Fibroblast of lung (primary cell): Measurements from ENCODE around the gene XRCC4. TPM values are rescaled to one million over a fixed set of nuclear protein-coding genes. Genes with fewer than 3 reads are reported as not detected.

Experiments
- DNase-seq, 2 donors: peaks; one replicate each; pipeline versions ENCODE4 v3.0.0 to v3.0.0-alpha.2; 2010; ENCODE audit warnings: low read depth in 2 of 2
- H2AFZ ChIP-seq: 2 replicates; pipeline ENCODE4 v1.5.1; 2012; ENCODE audit warnings: low read length, control low read depth, inconsistent platforms
- H3K27ac ChIP-seq: 2 replicates; pipeline ENCODE4 v1.5.1; 2011; ENCODE audit warnings: low read length, control low read depth; ENCODE audit not compliant: insufficient read depth
- H3K27me3 ChIP-seq: 2 replicates; pipeline ENCODE4 v1.5.1; 2011; ENCODE audit warnings: mild to moderate bottlenecking, low read length; ENCODE audit not compliant: control insufficient read depth, insufficient read depth
- H3K36me3 ChIP-seq: 2 replicates; pipeline ENCODE4 v1.5.1; 2011; ENCODE audit warnings: low read length; ENCODE audit not compliant: control insufficient read depth, insufficient read depth
- H3K4me1 ChIP-seq: 2 replicates; pipeline ENCODE4 v1.5.1; 2011; ENCODE audit warnings: low read length; ENCODE audit not compliant: control insufficient read depth, insufficient read depth; ENCODE audit errors: extremely low read depth
- H3K4me2 ChIP-seq: 2 replicates; pipeline ENCODE4 v1.5.1; 2011; ENCODE audit warnings: low read length, control low read depth; ENCODE audit not compliant: insufficient read depth; ENCODE audit errors: extremely low read depth
- H3K4me3 ChIP-seq, 4 experiments: fragments of 200-600 bp in 1 of 4; sonication (generic) in 1 of 4; replicated peaks in 1 of 4; 2 replicates each; pipeline ENCODE4 v1.5.1; 2011 to 2016; ENCODE audit warnings: low read length in 4 of 4, low read depth in 3 of 4, mild to moderate bottlenecking in 3 of 4, control low read depth in 2 of 4, inconsistent platforms in 1 of 4, mixed read lengths in 1 of 4; ENCODE audit not compliant: insufficient read depth in 1 of 4; ENCODE audit errors: control extremely low read depth in 1 of 4
- H3K79me2 ChIP-seq: 2 replicates; pipeline ENCODE4 v1.5.1; 2012; ENCODE audit warnings: mild to moderate bottlenecking, low read length, inconsistent platforms; ENCODE audit not compliant: control insufficient read depth, insufficient read depth
- H3K9ac ChIP-seq: 2 replicates; pipeline ENCODE4 v1.5.1; 2011; ENCODE audit warnings: mild to moderate bottlenecking, low read length, control low read depth; ENCODE audit not compliant: insufficient read depth
- H3K9me3 ChIP-seq: 2 replicates; pipeline ENCODE4 v1.5.1; 2012; ENCODE audit warnings: low read depth, low read length; ENCODE audit not compliant: control insufficient read depth, insufficient read depth
- H4K20me1 ChIP-seq: 2 replicates; pipeline ENCODE4 v1.5.1; 2011; ENCODE audit warnings: low read length; ENCODE audit not compliant: control insufficient read depth, insufficient read depth; ENCODE audit errors: extremely low read depth
- EZH2 ChIP-seq: IDR thresholded peaks from 2 replicates; pipeline ENCODE4 v1.5.1; 2012; ENCODE audit warnings: low read length, control low read depth, mild to moderate bottlenecking; ENCODE audit errors: missing control alignments
- polyA plus RNA-seq, 2 donors: library from polyadenylated mRNA; depleted of rRNA in 1 of 2; stranded (reverse) in 1 of 2; unstranded in 1 of 2; fragments of >200 nt; gene quantifications; 2 replicates each; pipeline ENCODE4 v1.2.1, GENCODE V29; 2011 to 2012; ENCODE audit warnings: missing spikeins in 1 of 2
- total RNA-seq: library from RNA; depleted of rRNA; stranded (reverse); fragments of >200 nt; gene quantifications from 2 replicates; pipeline ENCODE4 v1.2.1, GENCODE V29; 2014
- TF ChIP-seq, protein P1 (sequence below), 2 donors: IDR thresholded peaks in 1 of 2; conservative IDR thresholded peaks in 1 of 2; 1 replicate in 1 of 2; 2 replicates in 1 of 2; pipeline ENCODE4 v1.5.1; 2011 to 2012; ENCODE audit warnings: low read length in 2 of 2, control low read depth in 1 of 2, inconsistent platforms in 1 of 2, low read depth in 1 of 2, mild to moderate bottlenecking in 1 of 2

The XRCC4 gene
- total and polyA plus RNA-seq, 2 donors (not counting 1 experiment from before 2014, with no cell fraction given) = 7.5 to 7.6 TPM

DNA sequence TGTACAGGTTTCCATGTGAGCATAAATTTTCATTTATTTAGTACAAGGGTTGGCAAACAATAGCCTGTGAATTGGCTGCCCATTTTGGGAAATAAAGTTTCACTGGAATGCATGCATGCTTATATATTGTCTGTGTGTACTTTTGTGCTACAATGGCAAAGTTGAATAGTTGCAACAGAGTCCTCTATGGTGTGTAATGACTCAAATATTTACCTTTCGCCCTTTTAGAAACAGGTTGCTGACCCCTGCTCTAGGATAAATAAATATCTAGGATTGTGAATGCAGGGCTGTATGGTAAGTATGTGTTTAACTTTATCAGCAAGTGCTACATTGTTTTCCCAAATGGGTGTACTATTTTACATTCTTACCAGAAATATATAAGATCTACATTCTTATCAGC lies 47.2 kb downstream of the XRCC4 start:
- no peaks in the 10 kb centered on the region for H3K27me3 ChIP-seq
- H2AFZ ChIP-seq = no peak overlapping the region
- H3K79me2 ChIP-seq = no peaks in the 10 kb centered on the region
- H4K20me1 ChIP-seq = no peaks in the 10 kb centered on the region
- no peak overlapping the region for H3K27ac ChIP-seq
- DNase-seq = no peak
- H3K9ac ChIP-seq = no peak overlapping the region
- no peak overlapping the region for H3K4me3 ChIP-seq
- no peaks in the 10 kb centered on the region for H3K4me1 ChIP-seq
- TF ChIP-seq, protein P1, sequence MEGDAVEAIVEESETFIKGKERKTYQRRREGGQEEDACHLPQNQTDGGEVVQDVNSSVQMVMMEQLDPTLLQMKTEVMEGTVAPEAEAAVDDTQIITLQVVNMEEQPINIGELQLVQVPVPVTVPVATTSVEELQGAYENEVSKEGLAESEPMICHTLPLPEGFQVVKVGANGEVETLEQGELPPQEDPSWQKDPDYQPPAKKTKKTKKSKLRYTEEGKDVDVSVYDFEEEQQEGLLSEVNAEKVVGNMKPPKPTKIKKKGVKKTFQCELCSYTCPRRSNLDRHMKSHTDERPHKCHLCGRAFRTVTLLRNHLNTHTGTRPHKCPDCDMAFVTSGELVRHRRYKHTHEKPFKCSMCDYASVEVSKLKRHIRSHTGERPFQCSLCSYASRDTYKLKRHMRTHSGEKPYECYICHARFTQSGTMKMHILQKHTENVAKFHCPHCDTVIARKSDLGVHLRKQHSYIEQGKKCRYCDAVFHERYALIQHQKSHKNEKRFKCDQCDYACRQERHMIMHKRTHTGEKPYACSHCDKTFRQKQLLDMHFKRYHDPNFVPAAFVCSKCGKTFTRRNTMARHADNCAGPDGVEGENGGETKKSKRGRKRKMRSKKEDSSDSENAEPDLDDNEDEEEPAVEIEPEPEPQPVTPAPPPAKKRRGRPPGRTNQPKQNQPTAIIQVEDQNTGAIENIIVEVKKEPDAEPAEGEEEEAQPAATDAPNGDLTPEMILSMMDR (conservative IDR thresholded peaks at IDR 0.05 in 1 of 2, IDR thresholded peaks at IDR 0.05 in 1 of 2; ENCODE audit: low read depth in 1 of 2, low read length in 2 of 2) = no peak
- TF ChIP-seq EZH2 = no peak
- H3K36me3 ChIP-seq = no peaks in the 10 kb centered on the region
- no peak overlapping the region for H3K4me2 ChIP-seq
- no peaks in the 10 kb centered on the region for H3K9me3 ChIP-seq

- Histone ChIP-seq H3K9ac (no peak overlapping the region), H3K4me2 (no peak overlapping the region), H3K4me3 (no peak overlapping the region), H3K27me3 (no peaks in the 10 kb centered on the region), H3K36me3 (no peaks in the 10 kb centered on the region), H2AFZ (no peak overlapping the region), H3K9me3 (no peaks in the 10 kb centered on the region), H3K27ac (no peak overlapping the region), H4K20me1 (no peaks in the 10 kb centered on the region), H3K4me1 (no peaks in the 10 kb centered on the region), H3K79me2 (no peaks in the 10 kb centered on the region)
- DNase-seq = no peak
- TF ChIP-seq, protein P1 (conservative IDR thresholded peaks at IDR 0.05 in 1 of 2, IDR thresholded peaks at IDR 0.05 in 1 of 2; ENCODE audit: low read depth in 1 of 2, low read length in 2 of 2) = no peak
- no peak for TF ChIP-seq EZH2
Observed at GRCh38 chr5:83125560-83125959, 48.2 kb downstream of the XRCC4 start.

DNA sequence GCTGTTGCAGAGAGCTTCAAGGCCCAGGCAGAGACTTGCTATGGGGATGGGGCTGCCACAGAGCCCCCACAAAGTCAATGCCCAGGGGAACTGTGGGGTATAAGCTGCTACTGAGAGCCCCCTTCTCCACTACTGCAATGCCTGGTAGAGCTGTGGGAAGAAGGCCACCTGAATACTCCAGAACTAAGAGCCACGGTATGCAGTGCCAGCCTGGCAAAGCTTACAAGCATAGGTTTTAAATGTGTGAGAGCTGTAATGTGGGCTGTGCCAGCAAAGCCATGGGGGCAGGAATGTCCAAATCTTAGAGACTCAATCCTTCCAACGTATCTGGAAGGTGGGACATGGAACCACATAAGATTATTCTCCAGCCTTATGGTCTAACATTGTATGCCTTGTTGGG lies 49.2 kb downstream of the XRCC4 start:
- H4K20me1 ChIP-seq = no peaks in the 10 kb centered on the region
- DNase-seq = no peak
- no peaks in the 10 kb centered on the region for H3K36me3 ChIP-seq
- H3K4me1 ChIP-seq = no peaks in the 10 kb centered on the region
- no peak for TF ChIP-seq EZH2
- TF ChIP-seq, protein P1 (conservative IDR thresholded peaks at IDR 0.05 in 1 of 2, IDR thresholded peaks at IDR 0.05 in 1 of 2; ENCODE audit: low read depth in 1 of 2, low read length in 2 of 2) = no peak
- H3K27ac ChIP-seq = no peak overlapping the region
- H3K79me2 ChIP-seq = no peaks in the 10 kb centered on the region
- H3K27me3 ChIP-seq = no peaks in the 10 kb centered on the region
- no peak overlapping the region for H2AFZ ChIP-seq
- H3K4me3 ChIP-seq = no peak overlapping the region
- no peak overlapping the region for H3K4me2 ChIP-seq
- no peaks in the 10 kb centered on the region for H3K9me3 ChIP-seq
- no peak overlapping the region for H3K9ac ChIP-seq
